ENCODE data around the gene G6PC3. TPM values are rescaled to one million over a fixed set of nuclear protein-coding genes. Genes with fewer than 3 reads are reported as not detected.

Gene G6PC3
- total and polyA plus RNA-seq, 12 donors: 51.2 to 254 (median 86.4) TPM

DNA sequence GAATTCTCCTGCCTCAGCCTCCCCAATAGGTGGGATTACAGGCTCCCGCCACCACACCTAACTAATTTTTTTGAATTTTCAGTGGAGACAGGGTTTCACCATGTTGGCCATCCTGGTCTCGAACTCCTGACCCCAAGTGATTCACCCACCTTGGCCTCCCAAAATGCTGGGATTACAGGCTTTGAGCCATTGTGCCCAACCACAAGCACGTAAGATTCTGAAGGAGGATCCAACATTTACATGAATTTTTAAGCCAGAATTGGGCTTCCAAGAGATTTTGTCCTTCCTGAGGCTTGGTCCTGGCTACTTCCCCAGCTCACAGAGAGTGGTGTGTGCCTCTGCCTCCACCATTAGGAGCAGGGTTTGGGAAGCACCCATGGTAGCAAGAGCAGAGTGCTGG, 11.1 kb downstream of the G6PC3 start:
- no peak for TF ChIP-seq POLR2A (IDR thresholded peaks at IDR 0.05)
- TF ChIP-seq, protein P1, sequence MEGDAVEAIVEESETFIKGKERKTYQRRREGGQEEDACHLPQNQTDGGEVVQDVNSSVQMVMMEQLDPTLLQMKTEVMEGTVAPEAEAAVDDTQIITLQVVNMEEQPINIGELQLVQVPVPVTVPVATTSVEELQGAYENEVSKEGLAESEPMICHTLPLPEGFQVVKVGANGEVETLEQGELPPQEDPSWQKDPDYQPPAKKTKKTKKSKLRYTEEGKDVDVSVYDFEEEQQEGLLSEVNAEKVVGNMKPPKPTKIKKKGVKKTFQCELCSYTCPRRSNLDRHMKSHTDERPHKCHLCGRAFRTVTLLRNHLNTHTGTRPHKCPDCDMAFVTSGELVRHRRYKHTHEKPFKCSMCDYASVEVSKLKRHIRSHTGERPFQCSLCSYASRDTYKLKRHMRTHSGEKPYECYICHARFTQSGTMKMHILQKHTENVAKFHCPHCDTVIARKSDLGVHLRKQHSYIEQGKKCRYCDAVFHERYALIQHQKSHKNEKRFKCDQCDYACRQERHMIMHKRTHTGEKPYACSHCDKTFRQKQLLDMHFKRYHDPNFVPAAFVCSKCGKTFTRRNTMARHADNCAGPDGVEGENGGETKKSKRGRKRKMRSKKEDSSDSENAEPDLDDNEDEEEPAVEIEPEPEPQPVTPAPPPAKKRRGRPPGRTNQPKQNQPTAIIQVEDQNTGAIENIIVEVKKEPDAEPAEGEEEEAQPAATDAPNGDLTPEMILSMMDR (IDR thresholded peaks at IDR 0.05): no peak
- Histone ChIP-seq H3K36me3 (replicated peaks in 1 of 2) (peaks cover 0 to 96% of the 10 kb centered on the region in 2 donors), H3K27me3 (no peaks in the 10 kb centered on the region), H3K4me1 (replicated peaks in 1 of 2) (no peaks in the 10 kb centered on the region), H3K27ac (no peak overlapping the region), H3K4me3 (no peak overlapping the region), H3K9me3 (replicated peaks in 1 of 3) (no peaks in the 10 kb centered on the region)
- WGBS, 4 donors: 93 to 97% (median 95%) methylated on average over 2 to 3 of the region's 3 CpGs
- DNase-seq: no peak
- intact Hi-C loops (cut with DNase I): loop anchor here in 1 of 2 donors (5.0 kb wide), 1 partner anchor 36 kb away; no protein-coding TSS in a partner anchor

DNA sequence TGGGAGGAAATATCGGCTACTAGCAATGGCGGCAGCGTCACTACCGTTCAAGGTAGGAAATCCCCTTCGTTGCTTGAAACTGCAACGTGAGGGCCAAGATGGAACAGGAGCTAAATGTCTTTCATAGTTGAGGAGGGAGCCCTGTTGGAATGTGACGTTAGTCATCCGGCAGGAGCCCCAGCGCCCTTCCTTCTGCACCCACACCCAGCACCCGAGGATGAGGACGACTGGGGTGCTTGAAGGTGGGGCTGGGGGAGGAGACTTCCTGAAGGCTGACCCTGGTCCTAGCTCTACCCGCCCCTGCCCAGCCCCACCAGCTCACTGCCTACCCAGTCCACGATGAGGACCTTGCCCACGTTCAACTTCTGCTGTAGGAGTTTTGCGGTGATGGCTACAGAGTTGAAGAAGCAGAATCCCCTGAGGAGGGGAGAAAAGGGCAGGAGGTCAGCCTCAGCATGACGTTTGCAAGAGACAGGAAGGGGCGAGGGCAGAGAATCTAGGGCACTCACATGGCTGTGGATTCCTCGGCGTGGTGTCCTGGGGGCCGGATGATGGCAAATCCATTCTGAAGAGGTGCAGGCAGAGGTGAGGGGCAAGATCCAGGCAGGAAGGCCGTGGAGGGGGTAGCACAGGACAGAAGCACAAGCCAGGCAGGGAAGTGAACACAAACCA, 11.9 kb downstream of the G6PC3 start:
- TF ChIP-seq POLR2A (IDR thresholded peaks at IDR 0.05): no peak
- TF ChIP-seq, protein P1 (IDR thresholded peaks at IDR 0.05): no peak
- Histone ChIP-seq H3K27ac (no peak overlapping the region), H3K4me3 (no peak overlapping the region), H3K27me3 (no peaks in the 10 kb centered on the region), H3K36me3 (replicated peaks in 1 of 2) (peaks cover 0 to 88% of the 10 kb centered on the region in 2 donors), H3K4me1 (replicated peaks in 1 of 2) (peaks cover 4 to 5% of the 10 kb centered on the region in 2 donors), H3K9me3 (replicated peaks in 1 of 3) (no peaks in the 10 kb centered on the region)
- intact Hi-C loops (cut with DNase I): loop anchor here in 1 of 2 donors (5.0 kb wide), 1 partner anchor 35 kb away; no protein-coding TSS in a partner anchor
- 83 to 87% (median 84%) methylated on average over 17 to 21 of the region's 21 CpGs for WGBS, 4 donors
- DNase-seq: no peak

GRCh38 chr17:44083250-44083849, 12.8 kb downstream of the G6PC3 start:
- Histone ChIP-seq H3K27ac (no peak overlapping the region), H3K36me3 (replicated peaks in 1 of 2) (peaks cover 0 to 88% of the 10 kb centered on the region in 2 donors), H3K9me3 (replicated peaks in 1 of 3) (no peaks in the 10 kb centered on the region), H3K27me3 (no peaks in the 10 kb centered on the region), H3K4me1 (replicated peaks in 1 of 2) (peaks cover 4 to 8% of the 10 kb centered on the region in 2 donors), H3K4me3 (no peak overlapping the region)
- DNase-seq: peak in 1 of 7 donors; percentile 24
- 67 to 75% (median 72%) methylated on average over 3 to 12 of the region's 12 CpGs for WGBS, 4 donors
- intact Hi-C loops (cut with DNase I): loop anchor here in 1 of 2 donors (5.0 kb wide), 1 partner anchor 34 kb away; no protein-coding TSS in a partner anchor
- TF ChIP-seq POLR2A (IDR thresholded peaks at IDR 0.05): no peak
- TF ChIP-seq, protein P1 (IDR thresholded peaks at IDR 0.05): peak in 3 of 6 experiments; percentile 11 to 39 (median 19)

GRCh38 chr17:44084131-44084538, 13.6 kb downstream of the G6PC3 start:
- WGBS, 4 donors: 70 to 84% (median 77%) methylated on average over 2 to 10 of the region's 10 CpGs
- Histone ChIP-seq H3K27me3 (no peaks in the 10 kb centered on the region), H3K4me3 (no peak overlapping the region), H3K27ac (no peak overlapping the region), H3K36me3 (replicated peaks in 1 of 2) (peaks cover 0 to 88% of the 10 kb centered on the region in 2 donors), H3K4me1 (replicated peaks in 1 of 2) (peaks cover 4 to 8% of the 10 kb centered on the region in 2 donors), H3K9me3 (replicated peaks in 1 of 3) (no peaks in the 10 kb centered on the region)
- no peak for TF ChIP-seq POLR2A (IDR thresholded peaks at IDR 0.05)
- TF ChIP-seq, protein P1 (IDR thresholded peaks at IDR 0.05): peak in 3 of 6 experiments; percentile 14 to 23 (median 20)
- DNase-seq: no peak
- intact Hi-C loops (cut with DNase I): loop anchor here in 1 of 2 donors (5.0 kb wide), 1 partner anchor 33 kb away; no protein-coding TSS in a partner anchor
